ENCODE measurements around the gene MARK2. TPM values are rescaled to one million over a fixed set of nuclear protein-coding genes. Genes with fewer than 3 reads are reported as not detected.

The MARK2 gene
- total RNA-seq, 1 donor from 2014 or later, result 25.2 TPM

DNA sequence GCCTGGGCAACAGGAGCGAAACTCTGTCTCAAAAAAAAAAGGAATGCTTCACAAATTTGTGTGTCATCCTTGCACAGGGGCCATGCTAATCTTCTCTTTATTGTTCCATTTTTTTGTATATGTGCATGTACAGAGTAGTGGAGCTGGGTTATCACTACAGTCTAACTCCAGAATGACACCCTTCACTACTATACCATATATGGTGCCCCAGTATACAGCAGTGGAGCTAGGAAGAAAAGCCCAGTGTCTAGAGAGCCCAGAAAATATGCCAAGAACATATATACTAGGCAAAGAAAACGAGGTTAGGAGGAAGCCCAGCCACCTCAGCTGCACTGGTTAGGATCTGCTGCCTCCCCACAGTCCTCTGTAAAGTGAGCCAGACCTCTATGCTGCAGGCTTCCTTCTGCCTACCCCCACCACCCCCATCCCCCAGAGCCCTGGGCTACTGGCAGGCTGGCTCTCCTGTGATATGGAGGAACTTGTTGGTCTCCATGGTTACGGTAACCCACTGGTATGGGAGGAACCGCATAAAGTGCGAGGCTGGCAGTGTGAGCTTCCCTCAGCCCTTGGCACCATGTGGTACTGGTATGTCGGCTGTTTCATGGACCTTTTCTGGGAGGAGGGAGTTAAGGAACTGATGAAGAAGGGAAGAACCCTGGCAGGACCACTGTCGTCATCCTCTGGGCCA, 43.8 kb downstream of the MARK2 start:
- DNase-seq (ENCODE audit: low read depth), result peak; percentile 38

DNA sequence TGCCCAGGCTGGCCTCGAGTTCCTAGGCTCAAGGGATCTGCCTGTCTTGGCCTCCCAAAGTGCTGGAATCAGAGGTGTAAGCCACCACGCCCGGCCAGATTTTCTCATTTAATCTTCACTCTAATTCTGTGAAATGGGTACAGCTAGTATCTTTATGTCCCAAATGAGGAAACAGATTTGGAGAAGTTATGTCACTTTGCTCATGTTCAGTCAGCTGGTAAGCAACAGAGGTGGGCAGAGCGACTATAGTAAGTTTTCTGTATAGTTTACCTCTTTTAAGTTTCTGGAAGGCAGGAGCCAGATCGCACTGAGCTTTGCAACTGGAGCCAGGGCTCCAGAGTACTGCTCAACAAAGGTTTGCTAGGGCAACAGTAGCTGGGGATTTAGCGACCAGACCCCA, 44.9 kb downstream of the MARK2 start:
- DNase-seq (ENCODE audit: low read depth), result no peak

DNA sequence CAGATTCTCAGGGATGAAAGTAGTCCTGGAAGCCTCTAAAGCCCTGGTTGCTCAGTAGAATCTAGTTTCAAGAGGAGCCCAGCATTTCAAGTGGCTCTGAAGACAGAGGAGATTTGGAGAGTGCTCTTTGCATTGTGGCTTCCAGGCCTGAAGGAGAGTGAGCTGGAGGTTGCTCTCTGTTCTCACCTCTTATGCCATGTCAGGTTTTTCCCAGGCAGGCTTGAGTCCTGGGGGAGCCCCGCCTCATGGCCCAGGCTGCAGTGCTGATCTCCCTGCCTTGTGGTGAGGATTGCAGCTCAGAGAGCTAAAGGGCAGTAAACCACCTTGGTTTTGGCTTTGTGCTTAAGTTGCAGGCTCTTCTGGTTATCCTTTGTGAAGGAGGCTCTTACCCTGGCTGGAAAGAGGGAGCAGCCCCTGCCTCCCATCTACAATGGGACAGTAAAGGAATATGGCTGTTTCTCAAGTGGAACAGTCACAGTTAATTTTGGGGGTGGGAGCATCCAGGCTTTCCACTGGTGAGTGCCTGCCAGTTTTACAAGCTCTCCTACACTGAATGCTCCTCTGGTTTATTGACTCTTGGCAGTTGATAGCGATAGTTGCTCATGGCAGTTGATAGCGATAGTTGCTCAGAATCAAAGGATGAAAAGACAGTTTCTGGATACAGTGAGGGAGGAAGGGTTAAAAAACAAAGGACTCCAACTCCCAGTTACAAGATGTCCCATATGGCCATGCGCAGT, 45.5 kb downstream of the MARK2 start:
- DNase-seq (ENCODE audit: low read depth), result peak; percentile 46

DNA sequence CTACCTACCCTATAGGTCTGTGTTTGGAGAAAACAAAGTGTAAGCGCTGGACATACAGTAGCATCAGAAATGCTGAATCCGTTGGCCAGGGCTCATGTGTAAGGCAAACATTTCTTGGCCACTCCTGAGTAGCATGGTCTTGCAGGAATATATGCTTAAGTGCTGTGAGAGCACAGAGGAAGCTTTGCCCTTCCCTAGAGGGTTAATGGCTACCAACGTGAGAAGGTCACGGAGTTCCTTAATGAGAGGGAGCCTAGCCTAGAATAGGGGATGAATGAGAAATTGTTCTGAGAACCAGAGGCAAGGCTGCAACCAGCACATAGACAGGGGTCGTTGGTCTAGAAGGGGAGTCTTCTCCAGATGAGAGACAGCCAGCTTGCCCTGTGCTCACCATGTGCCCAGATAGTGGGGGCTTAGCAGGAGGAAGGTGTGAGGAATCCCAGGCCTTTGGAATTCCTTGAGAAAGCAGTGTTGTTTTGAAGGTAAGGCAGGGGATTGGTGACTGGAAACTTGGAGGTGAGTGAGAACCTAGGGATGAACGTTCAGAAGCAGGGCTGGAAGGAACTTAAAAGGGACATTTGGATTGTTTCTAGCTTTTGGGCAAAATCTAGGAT, 48.6 kb downstream of the MARK2 start:
- DNase-seq (ENCODE audit: low read depth), result no peak

DNA sequence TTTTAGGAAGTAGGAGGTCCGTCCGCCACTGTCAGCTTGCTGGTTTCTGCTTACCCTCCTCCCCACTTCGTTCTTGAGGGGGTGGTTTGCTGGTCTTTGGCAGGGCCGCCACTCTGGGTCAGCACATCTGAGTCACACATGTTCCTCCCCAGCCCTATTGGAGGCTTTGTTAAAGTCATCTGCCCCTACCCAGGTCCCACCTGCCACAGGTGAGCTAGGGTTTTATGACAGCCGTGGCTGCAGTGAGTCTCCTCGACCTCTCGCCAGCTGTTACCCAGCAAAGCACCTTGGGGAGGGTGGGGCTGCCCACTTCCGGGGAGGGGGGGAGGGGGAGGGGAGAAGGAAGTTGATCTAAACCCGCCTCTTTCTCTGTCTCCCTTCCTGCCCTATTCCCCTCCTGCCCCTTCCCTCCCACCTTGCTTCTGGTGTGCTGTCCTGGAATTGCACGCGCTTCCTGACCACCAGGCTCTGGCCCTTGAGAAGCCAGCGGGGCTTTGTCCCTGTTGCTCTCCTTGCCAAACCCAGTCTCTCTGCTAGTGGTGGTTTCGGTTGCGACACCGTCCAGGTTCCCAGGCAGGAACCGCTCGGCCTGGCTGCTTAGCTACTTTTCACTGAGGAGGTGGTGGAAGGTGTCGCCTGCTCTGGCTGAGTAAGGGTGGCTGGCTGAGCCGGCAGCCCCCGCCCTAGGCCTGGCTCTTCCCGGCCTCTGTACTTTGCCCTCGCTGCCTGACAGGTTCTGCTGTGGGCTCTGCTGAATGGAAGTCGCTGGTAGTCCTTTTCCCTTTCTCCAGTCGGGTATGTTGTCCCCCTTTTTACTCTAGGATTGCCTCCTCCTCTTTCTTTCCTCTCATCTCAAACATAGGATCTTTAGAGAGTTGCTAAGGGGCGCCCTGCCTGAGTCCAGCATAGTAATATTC, 49.5 kb downstream of the MARK2 start:
- DNase-seq (ENCODE audit: low read depth), result peak; percentile 87

DNA sequence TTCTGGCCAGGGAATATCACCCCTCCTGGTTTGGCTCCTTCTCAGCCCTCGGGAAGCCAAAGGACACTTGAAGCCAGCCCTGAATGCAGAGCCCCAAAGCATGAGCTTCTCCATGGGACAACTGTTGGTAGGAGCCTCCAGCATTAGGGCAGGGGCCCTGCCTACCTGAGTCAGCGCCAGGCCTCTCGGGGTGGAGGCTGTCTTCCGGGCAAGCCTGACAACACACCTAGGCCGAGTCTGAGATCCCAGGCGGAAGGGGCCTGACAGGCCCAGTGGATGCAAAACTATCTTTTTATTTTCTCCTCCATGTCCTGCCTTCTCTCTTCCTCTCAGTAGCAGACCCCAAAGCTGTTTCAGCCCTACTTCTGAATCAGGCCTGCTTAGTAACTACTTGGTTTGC, 50.4 kb downstream of the MARK2 start:
- no peak for DNase-seq (ENCODE audit: low read depth)

DNA sequence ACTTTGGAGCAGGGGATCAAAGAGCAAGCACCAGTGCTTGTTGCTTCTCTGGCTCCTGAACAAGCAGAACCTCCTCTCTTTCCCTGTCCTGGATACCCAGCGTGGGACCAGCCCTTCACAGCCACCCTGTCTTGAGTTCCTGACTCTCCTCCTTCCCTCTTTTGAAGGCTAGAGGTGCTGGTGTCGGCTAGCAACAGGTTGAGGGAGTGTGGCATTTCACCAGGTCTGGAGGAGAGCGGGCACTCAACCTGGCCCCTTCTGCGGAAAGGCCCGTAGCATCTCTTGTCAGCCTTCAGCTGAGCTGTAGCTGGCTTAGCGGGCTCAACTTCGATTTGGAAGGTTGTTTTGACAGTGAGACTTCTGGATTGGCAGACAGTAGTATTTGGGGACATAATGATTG, 51.5 kb downstream of the MARK2 start:
- no peak for DNase-seq (ENCODE audit: low read depth)

DNA sequence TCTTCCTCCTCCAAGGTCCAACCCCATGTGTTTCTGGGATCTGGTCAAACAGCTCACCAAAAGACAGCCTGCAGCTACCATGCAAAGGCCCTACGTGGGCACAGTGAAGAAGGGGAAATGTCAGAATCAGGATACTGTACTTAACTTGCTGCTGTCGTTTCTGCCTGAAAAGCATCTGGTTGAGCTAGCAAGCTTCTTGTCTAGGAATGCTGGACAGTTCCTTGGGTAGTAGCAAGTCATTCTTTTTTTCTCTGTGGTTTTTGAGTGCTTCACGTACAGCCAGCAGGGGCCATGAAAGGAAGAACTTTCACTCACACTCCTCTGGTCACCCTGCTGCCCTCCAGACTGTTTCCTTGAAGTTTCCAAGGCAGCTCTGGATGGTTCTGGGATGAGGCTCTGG, 53.3 kb downstream of the MARK2 start:
- DNase-seq (ENCODE audit: low read depth), result peak; percentile 53

DNA sequence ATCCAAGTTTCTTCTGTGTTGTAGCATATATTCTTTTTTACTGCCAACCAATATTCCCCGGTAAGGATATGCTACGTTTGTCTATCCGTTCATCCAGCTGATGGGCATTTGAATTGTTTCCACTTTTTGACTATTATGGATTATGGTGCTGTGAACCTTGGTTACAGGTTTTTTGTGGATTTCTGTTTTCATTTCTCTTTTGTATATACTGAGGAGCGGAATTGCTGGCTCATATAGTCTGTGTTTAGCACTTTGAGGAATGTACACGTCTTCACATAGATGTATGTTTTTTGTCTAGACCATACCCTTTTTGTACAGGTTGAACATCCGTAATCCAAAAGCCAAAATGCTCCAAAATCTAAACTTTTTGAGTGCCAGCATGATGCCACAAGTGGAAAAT, 54.4 kb downstream of the MARK2 start:
- DNase-seq (ENCODE audit: low read depth), result no peak

DNA sequence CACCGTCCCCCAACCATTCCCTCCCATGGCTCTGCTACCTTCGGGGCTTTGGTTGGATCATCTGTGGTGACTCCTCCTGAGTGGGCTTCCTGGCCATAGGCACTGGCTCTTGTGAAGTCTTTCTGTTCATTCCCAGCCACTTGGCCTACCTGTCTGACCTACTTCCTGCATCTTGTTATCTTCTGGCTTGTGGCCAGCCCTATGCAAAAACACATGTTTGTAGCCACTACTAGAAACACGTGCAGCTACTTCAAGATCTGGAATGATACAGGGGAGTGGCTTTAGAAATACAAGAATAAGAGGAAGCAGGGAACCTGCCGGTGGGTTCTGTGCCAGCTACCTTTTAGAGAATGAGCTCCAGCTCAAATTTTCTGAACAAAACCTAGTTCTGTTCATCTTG, 57.2 kb downstream of the MARK2 start:
- no peak for DNase-seq (ENCODE audit: low read depth)

DNA sequence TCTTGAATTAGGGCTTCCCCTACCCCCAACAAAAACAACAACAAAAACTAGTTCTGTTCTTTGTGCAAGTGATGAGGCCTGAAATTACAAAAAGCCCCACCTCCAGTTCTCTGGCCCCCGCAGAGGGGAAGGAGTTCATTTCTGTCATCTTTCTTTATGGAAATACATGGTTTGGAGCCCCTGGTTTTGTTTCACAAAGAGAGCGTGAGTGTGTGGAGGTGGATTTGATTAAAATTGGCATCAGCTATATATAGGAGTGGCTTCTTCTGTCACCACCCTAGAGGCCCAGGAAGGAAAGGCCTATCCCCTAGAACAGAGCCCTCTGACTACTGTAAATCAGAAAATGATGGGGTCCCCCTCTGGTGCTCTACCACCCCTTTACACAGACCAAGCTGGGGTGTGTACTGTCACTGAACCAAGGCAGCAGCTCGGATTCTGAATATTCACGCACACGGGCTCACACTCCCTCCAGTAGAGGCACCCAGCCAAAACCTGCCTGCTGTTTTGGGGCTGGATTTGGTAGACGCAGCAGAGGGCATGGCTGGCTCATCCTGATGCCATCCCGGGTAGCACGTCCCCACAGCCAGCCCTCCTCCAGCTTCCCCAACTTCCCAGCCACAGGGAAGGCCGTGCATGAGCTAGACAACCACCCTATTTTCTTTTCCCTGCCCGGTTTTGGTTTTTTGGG, 58.7 kb downstream of the MARK2 start:
- no peak for DNase-seq (ENCODE audit: low read depth)

DNA sequence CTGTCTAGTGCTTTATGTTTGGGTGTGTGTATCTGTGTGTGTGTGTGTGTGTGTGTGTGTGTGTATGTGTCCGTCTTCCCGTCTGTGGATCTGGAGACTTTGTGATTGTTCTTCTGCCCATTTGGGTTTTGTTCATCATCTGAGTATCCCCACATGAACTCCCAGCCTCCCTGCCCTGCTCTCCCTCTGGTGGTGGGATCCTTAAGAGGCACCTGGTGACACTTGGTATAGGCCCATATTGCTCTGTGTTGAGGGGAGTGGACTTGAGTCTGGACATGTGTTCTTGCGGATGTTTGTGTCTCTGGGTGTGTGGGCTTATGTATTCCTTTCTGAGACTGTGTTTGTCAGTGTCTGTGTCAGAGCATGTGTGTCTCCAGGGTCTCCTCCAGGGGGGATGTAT, 62.8 kb downstream of the MARK2 start:
- no peak for DNase-seq (ENCODE audit: low read depth)

DNA sequence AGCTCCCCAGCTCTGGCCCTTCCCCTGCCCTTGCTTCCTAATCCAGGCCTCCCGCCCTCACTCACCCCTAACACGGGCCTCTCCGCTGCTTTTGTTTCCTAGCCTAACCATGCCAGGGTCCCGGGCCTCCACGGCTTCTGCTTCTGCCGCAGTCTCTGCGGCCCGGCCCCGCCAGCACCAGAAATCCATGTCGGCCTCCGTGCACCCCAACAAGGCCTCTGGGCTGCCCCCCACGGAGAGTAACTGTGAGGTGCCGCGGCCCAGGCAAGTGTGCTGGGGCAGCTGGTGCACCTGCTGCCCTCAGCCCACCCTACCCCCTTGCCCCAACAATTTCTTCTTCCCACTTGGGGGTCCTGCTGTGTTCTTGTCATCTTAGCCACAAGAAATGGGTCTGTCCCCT, 65.0 kb downstream of the MARK2 start:
- DNase-seq (ENCODE audit: low read depth), result no peak

DNA sequence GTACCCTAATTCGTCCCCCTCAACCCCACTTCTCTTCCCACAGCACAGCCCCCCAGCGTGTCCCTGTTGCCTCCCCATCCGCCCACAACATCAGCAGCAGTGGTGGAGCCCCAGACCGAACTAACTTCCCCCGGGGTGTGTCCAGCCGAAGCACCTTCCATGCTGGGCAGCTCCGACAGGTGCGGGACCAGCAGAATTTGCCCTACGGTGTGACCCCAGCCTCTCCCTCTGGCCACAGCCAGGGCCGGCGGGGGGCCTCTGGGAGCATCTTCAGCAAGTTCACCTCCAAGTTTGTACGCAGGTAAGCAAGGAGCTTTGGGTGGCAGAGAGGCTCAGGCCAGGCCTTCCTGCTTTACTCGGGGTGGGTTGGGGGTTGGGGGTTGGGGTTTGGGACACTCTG, 65.8 kb downstream of the MARK2 start:
- DNase-seq (ENCODE audit: low read depth), result no peak

DNA sequence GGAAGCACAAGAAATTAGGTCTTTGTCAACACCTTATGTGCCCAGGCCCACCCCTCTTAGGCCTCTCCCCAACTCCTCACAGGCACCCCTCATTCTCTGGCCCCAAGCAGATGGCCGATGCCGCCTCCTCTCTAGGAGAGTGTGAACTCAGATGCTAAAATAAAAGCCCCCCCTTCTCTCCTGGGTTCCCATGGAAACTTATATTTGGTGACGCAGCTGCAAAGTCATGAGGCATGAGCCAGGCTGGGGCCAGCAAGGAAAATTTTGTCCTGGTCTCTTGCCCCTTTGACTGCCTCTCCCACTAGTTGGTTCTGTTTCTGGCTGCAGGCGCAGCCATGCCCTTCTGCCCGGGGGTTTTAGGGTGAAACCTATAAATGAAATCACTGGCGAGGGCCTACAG, 66.3 kb downstream of the MARK2 start:
- no peak for DNase-seq (ENCODE audit: low read depth)

DNA sequence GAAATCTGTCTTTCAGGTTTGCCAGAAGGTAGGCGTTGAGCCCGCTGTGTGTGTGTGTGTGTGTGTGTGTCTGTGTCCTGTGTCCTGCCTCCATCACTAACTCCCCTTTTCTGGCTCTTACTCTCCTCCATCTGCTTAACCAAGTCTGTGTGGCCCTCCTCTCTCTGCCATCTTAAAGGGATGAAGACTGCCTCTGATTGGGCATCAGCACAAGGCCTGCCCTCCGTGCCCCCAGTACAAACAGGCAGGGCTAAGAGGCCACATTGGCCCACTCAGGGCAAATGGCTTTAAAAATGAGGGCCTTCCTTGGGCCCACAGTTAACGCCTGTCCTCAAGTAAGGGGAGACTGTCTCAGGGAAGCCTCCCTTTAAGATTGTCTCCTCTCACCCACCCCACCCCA, 67.2 kb downstream of the MARK2 start:
- DNase-seq (ENCODE audit: low read depth), result no peak

DNA sequence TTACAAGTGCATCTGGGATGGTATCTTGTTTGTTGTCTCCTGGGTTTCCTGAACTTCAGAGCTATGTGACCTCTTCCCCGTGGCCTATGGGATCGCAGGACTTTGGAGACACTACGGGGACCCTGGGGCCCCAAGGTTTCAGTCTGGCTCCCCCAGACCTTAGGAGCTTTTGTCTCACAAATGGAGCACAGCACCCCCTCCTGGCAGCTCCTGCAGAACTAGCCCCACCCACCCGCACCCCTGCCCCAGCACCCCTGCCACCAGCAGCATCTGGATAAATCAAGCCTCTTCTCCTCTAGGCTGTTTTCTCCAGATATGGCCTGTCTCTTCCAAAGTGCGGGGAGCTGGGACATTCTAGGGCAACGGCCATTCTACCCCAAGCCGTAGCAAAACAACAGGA, 67.7 kb downstream of the MARK2 start:
- no peak for DNase-seq (ENCODE audit: low read depth)

DNA sequence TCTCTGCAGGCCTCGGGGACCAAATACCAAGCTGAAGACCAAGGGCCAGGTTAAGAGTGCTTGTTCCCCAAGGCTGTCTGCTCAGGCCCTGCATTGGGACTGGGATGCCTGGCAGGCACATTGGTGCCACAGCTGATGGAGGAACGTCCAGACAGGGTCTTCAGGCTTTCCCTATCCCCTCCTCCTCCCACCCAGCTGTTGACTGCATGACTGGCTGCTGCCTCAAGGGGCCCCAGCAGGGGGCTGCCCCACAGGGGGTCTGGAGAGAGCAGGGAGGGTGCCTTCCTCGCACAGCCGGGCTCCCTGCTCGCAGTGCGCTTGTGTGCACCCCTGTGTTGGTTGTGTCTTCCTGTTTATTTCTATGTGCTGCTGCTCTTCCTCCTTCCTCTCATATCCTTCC, 68.2 kb downstream of the MARK2 start:
- DNase-seq (ENCODE audit: low read depth), result no peak

DNA sequence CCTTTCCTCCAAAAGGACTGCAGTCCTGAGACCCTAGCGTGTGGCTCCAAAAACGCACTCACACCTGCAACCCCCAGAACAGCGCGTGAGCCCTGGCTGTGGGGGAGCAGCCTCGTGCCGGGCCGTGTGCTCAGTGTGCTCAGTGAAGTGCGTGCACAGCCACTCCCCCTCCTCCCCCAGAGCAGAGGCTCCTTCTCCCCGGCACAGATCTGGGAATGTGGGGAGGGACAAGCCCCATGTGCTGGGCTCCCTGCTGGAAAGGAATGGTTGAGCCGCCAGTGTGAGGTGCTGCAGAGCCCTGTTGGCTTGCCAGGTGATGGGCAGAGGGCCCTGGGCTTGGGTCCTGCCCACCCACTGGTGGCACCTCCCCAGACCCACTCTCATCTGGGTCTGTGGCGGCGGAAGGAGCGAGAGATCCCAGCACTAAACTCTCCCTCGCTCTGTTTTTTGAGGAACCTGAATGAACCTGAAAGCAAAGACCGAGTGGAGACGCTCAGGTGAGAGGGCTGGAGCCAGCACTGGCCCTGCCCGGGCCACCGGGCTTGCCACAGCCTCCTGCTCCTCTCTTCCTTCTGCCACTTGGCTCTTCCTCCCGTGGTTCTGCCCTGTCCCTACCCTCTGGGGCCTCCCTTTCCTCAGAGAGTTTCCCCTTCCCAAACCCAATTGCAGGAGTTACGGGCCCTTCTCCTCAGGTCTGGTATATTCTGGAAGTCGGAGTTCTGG, 69.1 kb downstream of the MARK2 start:
- DNase-seq (ENCODE audit: low read depth), result no peak

DNA sequence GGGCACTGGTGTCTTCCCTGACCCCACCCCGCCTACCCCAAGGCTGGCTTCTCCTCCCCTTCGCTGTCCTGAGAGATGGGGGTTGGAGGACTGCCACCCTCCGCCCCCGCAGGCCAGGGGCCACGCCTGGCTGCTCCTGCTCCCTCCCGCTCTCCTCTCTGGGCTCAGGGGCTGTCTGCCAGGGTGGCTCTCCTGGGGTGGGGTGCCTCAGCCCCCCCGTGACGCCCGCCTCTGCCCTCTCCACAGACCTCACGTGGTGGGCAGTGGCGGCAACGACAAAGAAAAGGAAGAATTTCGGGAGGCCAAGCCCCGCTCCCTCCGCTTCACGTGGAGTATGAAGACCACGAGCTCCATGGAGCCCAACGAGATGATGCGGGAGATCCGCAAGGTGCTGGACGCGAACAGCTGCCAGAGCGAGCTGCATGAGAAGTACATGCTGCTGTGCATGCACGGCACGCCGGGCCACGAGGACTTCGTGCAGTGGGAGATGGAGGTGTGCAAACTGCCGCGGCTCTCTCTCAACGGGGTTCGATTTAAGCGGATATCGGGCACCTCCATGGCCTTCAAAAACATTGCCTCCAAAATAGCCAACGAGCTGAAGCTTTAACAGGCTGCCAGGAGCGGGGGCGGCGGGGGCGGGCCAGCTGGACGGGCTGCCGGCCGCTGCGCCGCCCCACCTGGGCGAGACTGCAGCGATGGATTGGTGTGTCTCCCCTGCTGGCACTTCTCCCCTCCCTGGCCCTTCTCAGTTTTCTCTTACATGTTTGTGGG, 69.9 kb downstream of the MARK2 start:
- DNase-seq (ENCODE audit: low read depth), result no peak
